GM18526 (cell line): ENCODE results near the gene L1CAM.

Source experiments
- POLR2A ChIP-seq: IDR thresholded peaks from 3 replicates; pipeline ENCODE4 v1.6.1; 2011; ENCODE audit not compliant: insufficient read length; ENCODE audit errors: extremely low read depth

Gene L1CAM

DNA sequence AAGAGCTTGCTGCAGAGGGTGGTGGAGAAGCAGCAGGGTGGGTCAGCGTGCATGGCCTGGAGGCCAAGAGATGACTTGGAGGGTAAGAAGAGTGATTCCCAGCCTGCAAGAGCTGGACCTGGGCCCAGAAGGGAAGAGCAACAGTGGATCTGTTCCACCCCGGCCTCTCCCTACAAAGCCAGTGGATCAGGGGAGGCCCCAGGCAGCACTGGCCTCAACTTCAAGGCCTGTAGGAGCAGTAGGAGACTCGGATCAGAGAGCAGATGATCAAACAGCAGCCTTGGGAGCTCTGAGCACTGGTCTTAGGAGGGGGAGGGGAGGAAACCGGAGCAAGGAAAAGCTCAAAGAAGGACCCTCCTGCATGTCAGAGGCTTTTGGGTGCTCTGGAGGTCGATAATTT, 7.6 kb downstream of the L1CAM start:
- TF ChIP-seq POLR2A, result no peak

DNA sequence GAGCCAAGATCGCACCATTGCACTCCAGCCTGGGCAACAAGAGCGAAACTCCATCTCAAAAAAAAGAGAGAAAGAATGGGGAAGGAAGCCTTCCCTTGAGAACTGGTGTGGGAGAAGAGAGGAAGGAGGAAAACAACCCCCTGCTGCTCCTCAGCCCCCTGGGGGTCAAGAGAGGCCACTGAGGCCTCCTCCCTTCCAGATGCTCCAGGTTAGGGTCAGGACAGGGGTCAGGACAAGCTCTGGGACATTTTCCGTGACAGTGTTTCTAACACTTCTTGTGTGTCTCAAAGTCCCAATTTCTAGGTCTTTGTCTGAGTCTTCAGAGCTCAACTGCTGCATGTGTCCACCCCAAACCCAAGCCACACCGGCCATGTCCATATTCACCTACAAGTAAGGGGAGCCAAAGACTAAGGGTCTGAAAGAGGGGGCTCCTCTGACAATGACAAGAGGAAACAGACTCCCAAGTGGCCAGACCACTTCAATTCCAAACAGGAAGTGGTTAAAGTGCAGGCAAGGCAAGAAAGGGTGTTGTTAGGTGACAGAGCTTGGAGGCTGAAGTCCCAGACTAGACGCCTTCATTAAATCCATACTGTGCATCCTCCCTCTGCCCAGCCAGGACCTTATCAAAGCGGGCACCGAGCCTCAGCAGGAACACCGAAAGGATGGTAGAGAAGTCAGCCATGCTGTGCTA, 8.3 kb downstream of the L1CAM start:
- no peak for TF ChIP-seq POLR2A

DNA sequence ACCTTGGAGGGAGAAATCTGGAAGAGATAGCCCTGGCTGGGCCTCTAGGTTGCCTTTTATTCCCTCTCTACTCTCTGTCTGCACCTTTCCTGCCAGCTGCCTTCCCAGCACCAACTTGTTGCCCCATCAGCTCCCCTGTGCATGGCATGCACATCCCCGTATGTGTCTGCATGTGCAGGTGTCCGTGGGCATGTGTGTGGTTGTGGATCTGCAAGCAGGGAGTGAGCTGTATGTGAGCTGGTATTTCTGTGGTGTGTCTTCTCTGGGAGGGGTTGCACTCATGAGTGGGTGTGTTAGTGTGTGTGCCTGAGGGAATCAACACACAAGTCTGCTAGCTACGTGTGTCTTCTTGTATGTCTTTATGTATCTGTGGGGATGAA, 9.9 kb downstream of the L1CAM start:
- no peak for TF ChIP-seq POLR2A

DNA sequence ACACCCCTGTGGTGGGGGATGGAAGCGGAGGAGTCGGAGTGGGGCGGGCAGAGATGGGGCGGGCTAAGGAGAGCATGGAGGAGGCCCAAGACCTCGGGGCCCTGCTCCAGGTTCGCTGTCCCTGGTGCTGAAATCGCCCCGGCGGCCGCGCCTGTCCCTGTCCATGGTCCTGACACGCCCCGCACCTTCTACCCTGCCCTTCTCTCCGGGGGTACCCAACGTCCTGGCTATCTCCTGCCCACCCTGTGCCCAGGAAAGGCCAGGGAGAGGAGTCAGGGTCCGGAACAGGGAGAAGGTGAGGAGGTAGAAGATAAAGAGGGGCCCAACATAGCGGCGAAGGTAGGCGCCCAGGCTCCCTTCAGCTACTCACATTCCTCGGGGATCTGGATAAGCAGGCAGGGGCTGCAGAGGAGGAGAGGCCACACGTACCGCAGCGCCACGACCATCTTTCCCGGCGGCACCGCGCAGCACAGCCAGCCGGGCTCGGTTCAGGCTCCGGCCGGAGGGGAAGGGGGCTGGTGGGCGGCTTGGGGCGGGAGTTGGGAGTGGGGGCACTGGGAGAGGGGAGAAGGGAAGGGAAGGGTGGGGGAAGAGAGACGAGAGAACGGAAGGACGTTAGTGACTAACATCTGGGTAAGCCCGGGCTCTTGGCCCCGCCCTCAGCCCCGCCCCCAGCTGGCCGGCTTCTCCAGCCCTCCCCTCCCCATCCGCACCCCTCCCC, 10.4 kb downstream of the L1CAM start:
- no peak for TF ChIP-seq POLR2A

DNA sequence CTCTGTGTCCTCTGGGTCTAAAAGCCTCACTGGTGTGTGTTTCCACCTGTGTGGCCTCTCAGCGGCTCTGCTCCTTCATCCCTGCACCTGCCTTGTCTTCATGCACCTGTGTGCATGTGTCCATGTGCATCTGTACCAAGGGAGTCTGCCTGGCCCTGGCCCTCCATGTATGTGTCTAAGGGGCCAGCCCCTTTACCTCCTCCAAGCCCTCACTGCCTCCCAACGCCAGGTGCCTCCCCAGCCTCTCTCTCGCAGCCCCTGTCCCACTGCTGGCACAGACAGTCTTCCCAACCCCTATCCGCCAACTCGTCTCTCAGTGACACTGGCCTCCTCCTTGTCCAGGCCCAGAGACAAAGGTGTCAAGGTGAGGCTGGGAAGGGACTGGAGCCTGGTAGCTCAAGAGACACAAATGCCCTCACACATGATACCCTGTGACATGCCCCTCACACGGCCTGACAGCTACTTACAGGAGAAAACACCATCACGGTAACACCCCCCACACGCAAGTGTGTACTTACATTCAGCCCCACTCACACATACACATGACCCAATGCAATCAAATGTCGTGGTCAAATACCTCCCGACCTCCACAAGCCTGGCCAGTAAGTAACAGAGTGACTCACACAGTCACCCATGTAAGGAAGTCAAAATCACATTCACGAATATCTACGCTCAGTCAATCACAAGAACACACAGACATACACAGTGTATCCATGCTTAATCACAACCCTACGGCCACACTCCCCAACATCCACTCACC, 11.4 kb downstream of the L1CAM start:
- no peak for TF ChIP-seq POLR2A

DNA sequence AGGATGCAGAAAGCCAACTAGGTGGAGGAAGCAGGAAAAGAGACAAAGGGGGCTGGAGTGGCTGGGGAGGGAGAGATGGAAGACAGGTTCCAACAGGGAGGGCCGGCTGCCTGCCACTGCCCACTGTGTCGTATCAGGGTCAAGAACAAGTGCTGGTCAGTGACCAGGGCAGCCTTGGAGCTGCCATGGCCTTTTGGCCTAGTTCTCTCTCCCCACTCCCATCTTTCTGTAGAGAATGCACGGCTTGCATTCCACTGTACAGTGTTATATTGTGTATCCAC, 11.9 kb downstream of the L1CAM start:
- TF ChIP-seq POLR2A, result no peak

DNA sequence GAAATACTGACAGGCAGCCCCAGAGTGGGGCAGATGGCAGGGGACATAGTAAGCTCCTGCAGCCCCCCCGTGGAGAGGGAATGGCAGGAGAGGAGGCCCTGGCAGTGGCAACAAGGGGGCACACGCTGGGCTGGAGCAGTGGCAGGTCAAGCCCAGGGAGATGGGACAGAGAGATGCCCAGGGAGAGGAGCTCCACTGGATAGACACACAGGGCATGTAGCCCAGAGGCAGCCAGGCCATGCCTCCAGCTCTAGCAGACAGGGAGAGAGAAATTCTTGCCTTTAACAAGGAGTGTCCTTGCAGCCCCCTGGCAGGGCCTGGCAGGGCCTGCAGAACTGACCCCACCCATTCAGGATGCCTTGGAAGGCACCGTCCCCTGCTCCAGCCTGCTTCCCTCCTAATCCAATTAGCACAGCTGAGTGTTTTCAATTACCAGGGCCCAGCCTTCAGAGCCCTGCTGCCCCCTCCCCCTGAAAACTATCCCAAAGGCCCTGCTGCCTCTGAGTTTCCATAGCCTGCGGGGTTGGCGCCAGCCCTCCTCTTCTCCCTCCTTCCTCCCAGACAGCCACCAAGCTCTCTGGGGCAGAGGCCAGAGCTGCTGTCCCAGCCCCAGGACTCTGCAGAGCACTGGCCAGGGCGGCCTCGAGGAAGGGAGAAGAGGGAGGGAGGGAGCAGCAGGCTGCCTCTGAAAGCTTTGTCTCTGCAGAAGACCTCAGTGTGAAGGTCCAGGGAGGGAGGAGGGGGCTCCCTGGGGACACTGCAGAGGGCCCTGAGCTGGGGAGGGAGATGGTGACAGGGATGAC, 12.5 kb downstream of the L1CAM start:
- TF ChIP-seq POLR2A, result no peak

DNA sequence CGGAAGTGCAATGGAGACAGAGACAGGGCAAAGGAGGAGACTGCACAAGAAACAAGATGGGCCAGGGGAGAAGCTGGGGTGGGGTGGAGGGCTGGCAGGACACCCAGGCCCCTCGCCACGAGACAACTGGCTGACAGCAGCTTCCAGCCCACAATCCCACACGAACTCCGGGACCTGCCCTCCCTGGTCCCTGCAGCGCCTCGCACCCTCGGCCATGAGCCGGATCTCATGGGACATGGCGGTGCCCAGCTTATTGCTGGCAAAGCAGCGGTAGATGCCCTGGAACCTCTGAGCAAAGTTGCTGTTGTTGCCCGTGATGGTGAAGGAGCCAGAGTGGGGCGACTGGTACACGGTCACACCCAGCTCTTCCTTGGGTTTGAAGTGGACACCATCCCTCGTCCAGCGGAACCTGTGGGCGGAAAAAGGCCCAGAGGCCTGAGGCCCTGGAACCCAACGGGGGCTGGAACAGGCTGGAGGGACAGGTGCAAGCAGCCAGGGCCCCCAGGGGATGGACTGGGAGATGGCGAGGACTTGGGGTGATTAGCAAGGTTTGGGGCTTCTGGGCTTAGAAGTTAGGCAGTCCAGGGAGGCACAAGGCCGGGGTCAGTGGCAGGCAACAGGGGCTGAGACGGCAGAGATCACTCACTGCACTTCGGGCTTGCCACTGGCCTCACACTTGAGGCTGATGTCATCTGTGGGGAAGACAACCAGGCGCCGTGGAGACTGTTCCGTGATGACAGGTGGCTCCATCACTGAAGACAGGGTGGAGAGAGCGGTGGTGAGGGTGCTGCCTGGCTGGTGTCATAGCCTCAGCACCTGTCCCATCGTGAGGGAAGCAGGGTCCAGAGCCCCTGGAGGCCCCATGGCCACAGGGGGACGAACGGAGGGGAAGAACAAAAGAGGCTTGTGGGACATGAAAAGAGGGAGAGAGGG, 13.8 kb downstream of the L1CAM start:
- TF ChIP-seq POLR2A, result no peak

DNA sequence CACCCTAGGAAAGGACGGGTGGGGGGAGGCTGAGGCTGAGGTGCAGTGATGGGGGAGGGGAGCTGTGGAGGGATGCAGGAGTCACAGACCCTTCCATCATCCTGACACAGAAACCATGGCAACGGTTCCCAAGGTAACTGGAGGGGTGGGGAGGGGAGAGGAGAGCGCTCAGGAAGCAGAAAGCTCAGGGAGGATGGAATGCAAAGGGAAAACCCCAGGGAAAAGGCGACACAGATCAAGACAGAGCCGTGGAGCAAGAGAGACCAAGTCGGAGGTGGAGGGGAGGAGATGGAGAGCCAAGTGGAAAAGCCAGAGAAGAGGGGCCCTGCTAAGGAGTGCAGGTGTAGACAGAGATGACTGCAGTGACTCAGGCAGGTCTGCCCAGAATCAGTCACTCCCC, 14.5 kb downstream of the L1CAM start:
- TF ChIP-seq POLR2A, result no peak

DNA sequence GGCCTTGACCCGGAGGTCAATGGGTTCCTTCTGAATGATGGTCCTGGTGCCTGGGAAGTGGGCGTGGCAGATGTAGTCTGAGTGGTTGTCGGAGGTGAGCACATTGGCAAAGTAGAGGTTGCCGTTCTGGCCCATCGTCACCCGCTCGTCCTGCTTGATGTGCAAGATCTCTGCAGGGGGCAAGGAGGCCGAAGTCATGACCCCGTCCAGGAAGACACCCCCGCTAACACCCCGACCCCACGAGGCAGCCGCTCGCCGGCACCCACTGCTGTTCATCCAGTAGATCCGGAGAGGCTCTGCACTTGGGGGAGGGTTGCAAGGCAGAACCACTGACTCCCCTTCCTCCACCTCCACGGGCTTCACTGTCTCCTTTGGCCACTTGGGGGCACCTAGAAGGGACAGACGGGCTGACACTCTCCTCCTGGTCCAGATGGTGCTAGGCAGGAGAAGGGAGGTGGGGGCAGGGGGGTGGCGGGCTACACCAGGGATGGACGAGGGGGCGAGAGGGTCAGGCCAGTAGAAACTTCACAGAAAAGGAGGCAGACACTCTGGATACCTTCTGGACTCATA, 15.1 kb downstream of the L1CAM start:
- no peak for TF ChIP-seq POLR2A

DNA sequence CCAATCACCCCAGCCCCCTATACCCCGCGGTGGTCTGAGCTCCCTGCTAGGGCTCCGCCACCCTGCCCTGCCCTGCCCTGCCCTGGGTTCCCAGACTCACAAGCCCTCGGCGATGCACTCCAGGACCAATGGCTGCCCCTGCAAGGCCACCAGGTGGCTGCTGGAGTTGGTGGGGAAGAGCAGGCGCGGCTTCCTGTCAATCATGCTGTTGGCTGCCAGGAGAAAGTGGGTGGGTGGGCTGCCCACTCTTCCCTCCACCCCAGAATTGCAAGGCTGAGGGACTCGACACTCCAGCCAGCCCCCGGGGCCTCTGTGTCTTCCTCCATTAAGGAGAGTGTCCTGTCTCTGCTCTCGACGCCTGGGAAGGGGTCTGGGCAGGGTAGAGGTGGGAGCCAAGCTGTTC, 15.7 kb downstream of the L1CAM start:
- no peak for TF ChIP-seq POLR2A

DNA sequence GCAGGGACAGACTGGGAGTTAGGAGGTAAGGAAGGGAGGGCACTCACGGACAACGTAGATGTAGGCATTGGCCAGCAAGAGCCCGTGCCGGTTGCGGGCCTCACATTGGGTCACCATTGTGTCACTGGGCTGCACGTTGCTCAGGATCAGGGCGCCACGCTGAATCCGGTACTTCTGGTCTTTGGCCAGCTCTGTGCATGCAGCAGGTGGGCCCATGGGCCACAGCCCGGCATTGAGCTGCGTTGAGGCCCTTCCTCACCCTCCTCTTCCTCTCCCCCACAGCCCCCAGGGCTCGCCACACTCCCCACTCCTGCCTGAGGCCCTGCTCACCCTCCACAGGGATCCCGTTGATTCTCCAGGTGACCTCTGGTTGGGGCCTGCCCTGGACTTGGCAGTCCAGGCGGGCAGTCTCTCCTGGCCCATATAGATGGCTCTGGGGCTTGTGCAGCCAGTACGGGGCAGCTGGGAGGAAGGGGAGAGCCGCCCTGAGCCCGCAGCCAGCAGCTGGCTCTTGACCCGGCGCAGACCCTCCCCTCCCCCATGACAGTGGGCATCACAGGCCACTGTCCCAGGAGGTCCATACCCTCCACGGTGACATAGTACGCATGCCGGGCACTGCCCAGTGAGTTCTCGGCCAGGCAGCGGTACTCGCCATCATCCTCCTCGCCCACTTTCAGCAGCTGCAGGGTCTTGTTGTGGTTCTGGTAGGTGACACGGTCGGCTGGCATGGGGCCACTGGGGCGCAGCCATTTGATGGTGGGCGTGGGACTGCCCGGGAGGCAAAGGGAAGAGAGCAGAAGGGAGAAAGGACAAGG, 16.3 kb downstream of the L1CAM start:
- TF ChIP-seq POLR2A, result no peak
